GM12801 (cell line): ENCODE results near the gene SLC17A5.

Source experiments
- CTCF ChIP-seq: IDR thresholded peaks from one replicate; pipeline ENCODE4 v1.5.1; 2011; ENCODE audit warnings: control low read depth; ENCODE audit not compliant: insufficient read length; ENCODE audit errors: extremely low read depth

The SLC17A5 gene

GRCh38 chr6:73694711-73695411 lies 41.1 kb upstream of the SLC17A5 start:
- TF ChIP-seq CTCF = no peak

- no peak for TF ChIP-seq CTCF
Observed at GRCh38 chr6:73691512-73691911, 37.7 kb upstream of the SLC17A5 start.

GRCh38 chr6:73690056-73690455 lies 36.3 kb upstream of the SLC17A5 start:
- no peak for TF ChIP-seq CTCF

GRCh38 chr6:73688351-73688750 lies 34.6 kb upstream of the SLC17A5 start:
- TF ChIP-seq CTCF = no peak

- TF ChIP-seq CTCF = no peak
Observed at GRCh38 chr6:73680289-73680918, 26.6 kb upstream of the SLC17A5 start.

GRCh38 chr6:73679009-73679408 lies 25.2 kb upstream of the SLC17A5 start:
- TF ChIP-seq CTCF = no peak

GRCh38 chr6:73675466-73676098 lies 21.8 kb upstream of the SLC17A5 start:
- peak; percentile 36 for TF ChIP-seq CTCF
